ENCODE results near the gene SLC4A4. TPM values are rescaled to one million over a fixed set of nuclear protein-coding genes. Genes with fewer than 3 reads are reported as not detected.

The SLC4A4 gene
- total RNA-seq, 1 donor from 2014 or later = 4.9 TPM

GRCh38 chr4:71294301-71294700, 44.5 kb upstream of the SLC4A4 start:
- TF ChIP-seq CTCF (IDR thresholded peaks at IDR 0.05; ENCODE audit: unreplicated experiment) = no peak
- Mint-ChIP-seq H3K36me3 (no peaks in the 10 kb centered on the region), H3K9me3 (no peaks in the 10 kb centered on the region), H3K27ac (peak overlapping the region; percentile 55), H3K27me3 (ENCODE audit: low read depth) (no peaks in the 10 kb centered on the region), H3K4me1 (peaks cover 17% of the 10 kb centered on the region), H3K4me3 (no peak overlapping the region)
- no peak for DNase-seq (ENCODE audit: low spot score in 2 of 2, unreplicated experiment in 2 of 2)

- DNase-seq (ENCODE audit: low spot score in 2 of 2, unreplicated experiment in 2 of 2) = no peak
- H3K36me3 Mint-ChIP-seq = no peaks in the 10 kb centered on the region
- H3K9me3 Mint-ChIP-seq = no peaks in the 10 kb centered on the region
- no peak for TF ChIP-seq CTCF (IDR thresholded peaks at IDR 0.05; ENCODE audit: unreplicated experiment)
- H3K4me1 Mint-ChIP-seq = peaks cover 12% of the 10 kb centered on the region
- H3K4me3 Mint-ChIP-seq = no peak overlapping the region
- no peaks in the 10 kb centered on the region for H3K27me3 Mint-ChIP-seq (ENCODE audit: low read depth)
- H3K27ac Mint-ChIP-seq = no peak overlapping the region
Observed at GRCh38 chr4:71296945-71297344, 41.9 kb upstream of the SLC4A4 start.

GRCh38 chr4:71300362-71300761, 38.5 kb upstream of the SLC4A4 start:
- H3K4me3 Mint-ChIP-seq = no peak overlapping the region
- peaks cover 4% of the 10 kb centered on the region for H3K4me1 Mint-ChIP-seq
- no peak overlapping the region for H3K27ac Mint-ChIP-seq
- no peaks in the 10 kb centered on the region for H3K9me3 Mint-ChIP-seq
- DNase-seq (ENCODE audit: low spot score in 2 of 2, unreplicated experiment in 2 of 2) = no peak
- no peak for TF ChIP-seq CTCF (IDR thresholded peaks at IDR 0.05; ENCODE audit: unreplicated experiment)
- no peaks in the 10 kb centered on the region for H3K27me3 Mint-ChIP-seq (ENCODE audit: low read depth)
- H3K36me3 Mint-ChIP-seq = no peaks in the 10 kb centered on the region

GRCh38 chr4:71300964-71301363, 37.9 kb upstream of the SLC4A4 start:
- no peaks in the 10 kb centered on the region for H3K27me3 Mint-ChIP-seq (ENCODE audit: low read depth)
- no peaks in the 10 kb centered on the region for H3K9me3 Mint-ChIP-seq
- H3K4me3 Mint-ChIP-seq = no peak overlapping the region
- no peak for DNase-seq (ENCODE audit: low spot score in 2 of 2, unreplicated experiment in 2 of 2)
- no peaks in the 10 kb centered on the region for H3K36me3 Mint-ChIP-seq
- TF ChIP-seq CTCF (IDR thresholded peaks at IDR 0.05; ENCODE audit: unreplicated experiment) = no peak
- no peak overlapping the region for H3K27ac Mint-ChIP-seq
- peaks cover 4% of the 10 kb centered on the region for H3K4me1 Mint-ChIP-seq

- Mint-ChIP-seq H3K4me3 (no peak overlapping the region), H3K27me3 (ENCODE audit: low read depth) (no peaks in the 10 kb centered on the region), H3K4me1 (no peaks in the 10 kb centered on the region), H3K9me3 (no peaks in the 10 kb centered on the region), H3K36me3 (no peaks in the 10 kb centered on the region), H3K27ac (no peak overlapping the region)
- no peak for DNase-seq (ENCODE audit: low spot score in 2 of 2, unreplicated experiment in 2 of 2)
- no peak for TF ChIP-seq CTCF (IDR thresholded peaks at IDR 0.05; ENCODE audit: unreplicated experiment)
Observed at GRCh38 chr4:71303287-71303686, 35.5 kb upstream of the SLC4A4 start.

GRCh38 chr4:71303850-71304249, 35.0 kb upstream of the SLC4A4 start:
- H3K4me1 Mint-ChIP-seq = no peaks in the 10 kb centered on the region
- no peak for DNase-seq (ENCODE audit: low spot score in 2 of 2, unreplicated experiment in 2 of 2)
- H3K27me3 Mint-ChIP-seq (ENCODE audit: low read depth) = no peaks in the 10 kb centered on the region
- no peak overlapping the region for H3K4me3 Mint-ChIP-seq
- H3K9me3 Mint-ChIP-seq = no peaks in the 10 kb centered on the region
- no peaks in the 10 kb centered on the region for H3K36me3 Mint-ChIP-seq
- TF ChIP-seq CTCF (IDR thresholded peaks at IDR 0.05; ENCODE audit: unreplicated experiment) = no peak
- no peak overlapping the region for H3K27ac Mint-ChIP-seq

Data from mesothelial cell of epicardium (in vitro differentiated cells).